Stimulated activated CD4-positive, alpha-beta T cell treated with anti-CD3 and anti-CD28 coated beads, TNF-alpha, amount 100 ng/mL, for 48 hours (primary cell): ENCODE data around the gene MDC1.

ENCODE experiments used
- DNase-seq, 3 donors: peaks; one replicate each; pipeline ENCODE4 v3.0.0-alpha.2; 2020; ENCODE audit warnings: low read depth in 3 of 3

MDC1 gene

DNA sequence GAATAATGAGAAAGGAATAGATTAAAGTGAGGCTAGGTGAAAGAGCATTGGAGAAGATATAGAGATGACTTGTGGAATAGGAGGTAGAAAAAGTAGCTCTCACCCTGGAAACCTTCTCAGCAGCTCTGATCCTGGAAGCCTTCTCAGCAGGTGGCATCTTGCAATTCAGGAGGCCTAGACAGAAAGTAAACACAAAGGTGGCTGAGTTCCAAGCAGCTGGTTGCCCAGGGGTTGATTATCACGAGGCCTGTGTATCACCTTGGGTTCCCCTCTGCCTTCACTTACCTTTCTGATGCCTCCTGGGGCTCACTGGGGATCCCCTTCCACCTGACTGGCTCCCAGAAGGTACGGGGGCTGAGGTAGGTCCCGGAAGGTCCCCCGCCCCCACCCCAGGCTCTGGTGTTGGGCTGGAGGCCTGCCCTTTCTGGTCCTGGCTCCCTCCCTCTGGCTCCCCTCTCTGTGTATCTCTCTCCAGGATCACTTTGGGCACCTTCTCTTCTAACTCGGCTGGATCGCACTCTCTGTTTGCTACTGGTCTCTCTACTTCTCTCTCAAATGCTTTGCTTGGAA is 9.7 kb downstream of the MDC1 start:
- no peak for DNase-seq

DNA sequence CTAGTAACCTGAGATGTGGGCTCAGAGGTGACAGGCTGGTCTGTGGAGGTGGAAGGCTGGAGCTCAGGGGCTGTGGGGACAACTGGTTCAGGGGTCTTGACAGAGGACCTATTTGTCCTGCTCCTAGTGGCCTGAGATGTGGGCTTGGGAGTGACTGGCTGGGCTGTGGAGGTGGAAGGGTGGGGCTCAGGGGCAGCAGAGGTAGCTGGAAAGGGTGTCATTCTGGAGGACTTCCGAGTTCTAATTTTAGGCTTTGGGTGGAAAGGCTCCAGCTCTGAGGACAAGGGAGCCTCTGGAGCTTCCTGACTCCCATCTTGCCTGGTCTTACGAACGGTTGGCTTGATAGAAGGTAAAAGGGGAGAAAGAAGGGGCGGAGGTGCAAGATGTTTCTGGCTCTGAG is 11.5 kb downstream of the MDC1 start:
- DNase-seq, result no peak

DNA sequence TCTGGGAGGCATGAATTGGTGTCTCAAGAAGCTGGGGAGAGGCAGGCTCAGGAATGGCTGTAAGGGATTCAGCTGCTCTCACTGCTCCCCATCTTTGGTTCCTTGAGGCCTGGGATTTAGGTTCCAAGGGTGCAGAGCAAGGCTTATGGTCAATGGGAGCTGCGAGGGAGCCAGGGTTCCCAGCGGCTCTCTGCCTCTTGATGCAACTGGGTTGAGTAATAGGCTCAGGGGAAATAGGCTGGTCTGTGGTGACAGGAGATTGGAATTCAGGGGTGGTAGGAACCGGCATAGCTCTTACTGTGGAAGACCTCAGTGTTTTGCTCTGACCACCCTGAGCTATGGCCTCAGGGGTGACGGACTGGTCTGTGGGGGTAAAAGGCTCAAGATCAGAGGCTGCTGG is 13.3 kb downstream of the MDC1 start:
- DNase-seq, result no peak

DNA sequence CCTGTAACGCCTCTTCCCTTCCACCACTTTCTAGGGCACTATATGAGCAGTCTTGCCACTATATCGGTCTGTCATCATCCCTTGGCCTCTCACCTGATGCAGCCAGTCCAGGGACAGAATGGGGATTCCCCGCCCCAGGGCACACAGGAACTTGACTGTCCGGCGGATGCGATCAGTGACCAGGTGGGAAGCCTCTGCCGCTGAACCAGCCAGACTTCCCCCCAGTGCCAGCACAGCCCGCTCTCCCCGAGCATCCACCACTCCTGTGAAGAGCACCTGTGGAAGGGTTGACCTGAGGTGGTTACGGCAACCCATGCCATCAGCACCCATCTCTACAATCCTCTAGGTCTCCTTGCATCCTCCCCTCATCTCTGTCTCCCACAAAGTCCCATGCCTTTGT is 14.1 kb downstream of the MDC1 start:
- DNase-seq, result no peak

DNA sequence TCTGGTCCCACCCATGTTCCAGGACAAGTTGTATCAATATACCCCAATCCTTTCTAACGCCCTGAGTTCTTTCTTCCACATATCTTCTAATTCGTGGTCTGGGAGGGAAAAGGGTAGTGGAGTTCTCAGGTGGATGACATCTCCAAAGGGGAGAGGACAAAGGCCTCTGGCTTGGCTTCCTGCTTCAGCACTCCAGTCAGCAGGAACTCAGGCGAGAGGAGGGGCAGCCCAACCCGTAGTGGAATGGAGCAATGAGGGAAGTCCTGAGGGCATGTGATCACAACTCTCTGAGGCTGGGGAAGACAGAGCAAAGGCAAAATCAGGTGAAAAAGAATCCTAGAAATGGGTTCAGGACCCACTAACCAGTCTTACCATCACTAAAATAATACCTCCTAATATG is 16.7 kb downstream of the MDC1 start:
- DNase-seq, result no peak

DNA sequence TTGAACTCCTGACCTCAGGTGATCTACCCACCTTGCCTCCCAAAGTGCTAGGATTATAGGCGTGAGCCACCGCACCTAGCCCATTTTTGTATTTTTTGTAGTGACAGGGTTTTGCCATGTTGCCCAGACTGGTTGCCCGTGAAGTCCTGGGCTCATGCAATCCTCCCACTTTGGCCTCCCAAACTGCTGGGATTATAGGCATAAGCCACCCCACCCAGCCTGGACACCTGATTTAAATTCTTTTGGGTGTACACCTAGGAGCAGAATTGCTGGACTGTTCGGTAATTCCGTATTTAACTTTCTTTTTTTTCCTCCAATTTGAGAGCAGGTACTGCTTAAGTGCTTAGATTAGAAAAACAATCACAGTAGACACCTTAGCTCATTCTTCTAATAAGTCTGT is 20.6 kb downstream of the MDC1 start:
- no peak for DNase-seq

DNA sequence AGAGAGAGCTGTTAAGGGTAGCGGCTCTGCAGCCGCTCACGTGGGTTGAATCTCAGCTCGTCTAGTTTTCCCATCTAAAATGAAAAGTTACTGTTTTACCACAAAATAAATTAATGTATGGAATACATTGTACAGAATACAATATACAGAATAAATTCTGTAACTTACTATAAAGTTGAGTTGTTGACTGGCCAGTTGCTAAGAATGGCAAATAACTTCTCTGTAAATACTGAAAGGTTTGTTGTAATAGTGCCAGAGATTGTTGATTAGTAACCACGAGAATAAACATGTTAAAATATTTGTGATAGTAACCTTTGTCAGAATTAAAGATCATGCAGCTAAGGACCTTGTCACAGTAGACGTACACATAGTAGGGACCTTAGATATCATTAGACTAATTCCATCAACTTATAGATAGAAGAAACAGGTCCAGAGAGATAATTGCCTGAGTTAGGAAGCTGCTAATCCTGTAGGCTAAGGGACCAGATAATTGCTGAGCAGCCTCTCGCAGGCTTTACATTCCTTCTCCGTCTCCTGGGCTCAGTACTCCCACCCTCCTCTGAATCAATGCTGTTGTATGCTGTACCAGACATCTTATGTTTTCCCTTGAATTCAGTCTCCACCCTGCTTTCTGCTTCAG is 25.8 kb downstream of the MDC1 start:
- no peak for DNase-seq

DNA sequence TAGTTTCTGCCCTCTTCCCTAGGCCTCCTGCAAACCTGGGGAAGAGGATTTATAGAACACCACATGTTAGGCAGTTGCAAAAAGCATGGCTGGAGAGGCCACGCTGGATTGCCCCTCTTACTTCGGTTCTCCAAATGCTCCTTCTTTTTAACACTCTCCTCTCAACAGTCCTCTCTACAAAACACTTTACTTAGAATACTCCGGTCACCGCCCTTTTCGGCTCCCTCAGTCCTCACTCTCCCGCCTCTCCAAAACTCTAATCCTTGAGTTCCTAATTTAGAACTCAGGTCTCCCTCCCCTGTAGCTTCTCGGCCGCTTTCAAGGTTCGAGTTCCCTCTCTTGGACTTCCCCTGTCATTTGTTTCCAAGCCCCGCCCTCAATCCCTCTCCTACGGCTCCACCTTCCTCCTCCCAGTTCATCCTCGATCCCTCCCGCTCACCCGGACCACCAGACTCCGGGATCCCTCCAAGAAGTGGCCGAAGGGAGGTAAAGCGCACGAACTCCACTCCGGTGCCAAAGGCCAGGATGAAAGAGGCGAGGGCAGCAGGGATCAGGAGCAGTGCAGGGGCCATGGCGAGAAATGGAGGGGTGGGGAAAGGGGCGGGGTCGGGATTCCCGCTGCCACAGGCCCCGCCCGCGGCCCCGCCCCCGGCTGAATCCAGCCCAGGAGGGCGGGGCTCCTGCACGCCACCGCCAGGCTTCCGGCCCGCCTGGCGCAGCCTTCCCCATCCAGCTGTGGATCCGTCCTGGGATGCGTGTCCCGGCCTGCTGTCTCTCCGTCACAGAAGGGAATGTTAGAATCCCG is 26.5 kb downstream of the MDC1 start, which contains the start of gene NRM:
Gene NRM (minus strand): TSS at position 582 of the 805 bp plus-strand sequence. CDS start 10 bp downstream, at position 572.
- peak; percentile 52 to 90 (median 64) for DNase-seq

DNA sequence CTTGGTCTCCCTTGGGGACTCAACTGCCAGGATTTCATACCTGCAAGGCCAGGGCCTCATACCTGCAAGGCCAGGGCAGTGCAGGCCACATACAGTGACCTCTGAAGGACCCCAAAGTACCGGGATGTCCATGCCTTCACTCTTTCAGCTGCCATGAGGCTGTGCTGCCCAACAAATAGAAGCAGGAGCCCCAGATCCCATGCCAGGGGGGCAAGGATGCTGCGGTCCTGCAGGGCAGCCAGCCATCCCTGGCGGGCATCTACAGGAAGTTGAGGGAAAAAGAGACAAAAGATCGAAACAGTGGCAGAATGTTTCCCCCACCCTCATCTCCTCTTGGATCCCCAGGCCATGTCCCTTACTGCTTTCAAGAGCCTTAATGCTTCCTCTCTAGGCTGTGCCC is 27.1 kb downstream of the MDC1 start:
- no peak for DNase-seq

DNA sequence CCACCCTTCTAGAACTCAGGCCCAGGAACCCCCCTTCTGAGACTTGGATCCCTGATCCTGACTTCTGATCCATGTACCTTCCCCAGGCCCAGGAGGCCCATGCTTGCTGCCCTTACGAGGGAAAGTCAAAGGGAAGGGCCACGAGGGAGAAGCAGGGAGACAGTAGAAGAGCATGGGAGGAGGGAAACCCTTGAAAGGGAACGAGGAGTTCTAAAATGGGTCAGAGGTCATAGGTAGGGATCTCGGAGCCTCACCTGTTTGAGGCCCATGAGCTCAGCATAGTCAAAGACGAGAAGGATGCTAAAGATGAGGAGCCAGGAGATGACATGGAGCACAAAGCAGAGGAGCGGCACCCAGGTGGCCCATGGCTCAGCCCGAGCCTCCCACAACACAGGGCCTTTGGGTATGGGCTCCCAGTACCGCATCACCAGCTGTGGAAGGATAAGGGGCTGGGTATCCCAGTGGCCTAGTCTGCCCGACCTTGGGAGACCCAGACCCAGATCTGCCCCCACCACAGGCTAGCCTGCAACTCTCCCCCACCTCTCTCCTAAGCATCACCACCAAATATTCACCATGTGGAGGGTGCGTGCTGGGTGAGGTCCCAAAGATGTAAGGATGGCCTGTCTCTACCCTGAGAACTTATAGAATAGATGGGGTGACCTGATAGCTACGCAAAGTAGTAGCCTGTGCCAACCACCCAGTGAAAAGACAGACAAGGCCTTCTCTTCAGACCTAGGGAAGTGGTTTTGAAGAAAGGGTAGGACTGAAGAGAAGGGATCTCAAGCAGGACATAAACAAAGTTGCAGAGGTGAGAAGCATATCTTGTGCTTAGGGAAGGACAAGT is 27.8 kb downstream of the MDC1 start:
- no peak for DNase-seq

DNA sequence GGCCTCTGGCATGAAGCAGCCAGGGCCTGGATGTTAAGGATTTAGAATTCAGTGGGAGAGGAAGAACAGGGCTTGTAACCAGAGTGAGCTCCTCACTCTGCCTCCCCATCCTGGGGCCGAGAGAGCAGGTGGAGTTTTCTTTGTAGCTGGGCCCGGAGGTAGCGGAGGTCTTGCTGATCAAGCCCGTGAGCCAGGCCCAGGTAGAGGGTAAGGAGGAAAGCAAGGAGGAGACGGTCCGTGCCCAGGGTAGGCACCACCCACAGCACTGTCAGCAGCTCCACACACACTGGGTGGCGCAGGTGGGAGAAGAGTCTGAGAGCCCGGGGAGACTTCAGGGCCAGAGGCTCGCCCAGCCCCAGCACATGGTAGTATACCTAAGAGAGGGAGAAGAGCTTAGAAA is 28.5 kb downstream of the MDC1 start:
- DNase-seq, result no peak

DNA sequence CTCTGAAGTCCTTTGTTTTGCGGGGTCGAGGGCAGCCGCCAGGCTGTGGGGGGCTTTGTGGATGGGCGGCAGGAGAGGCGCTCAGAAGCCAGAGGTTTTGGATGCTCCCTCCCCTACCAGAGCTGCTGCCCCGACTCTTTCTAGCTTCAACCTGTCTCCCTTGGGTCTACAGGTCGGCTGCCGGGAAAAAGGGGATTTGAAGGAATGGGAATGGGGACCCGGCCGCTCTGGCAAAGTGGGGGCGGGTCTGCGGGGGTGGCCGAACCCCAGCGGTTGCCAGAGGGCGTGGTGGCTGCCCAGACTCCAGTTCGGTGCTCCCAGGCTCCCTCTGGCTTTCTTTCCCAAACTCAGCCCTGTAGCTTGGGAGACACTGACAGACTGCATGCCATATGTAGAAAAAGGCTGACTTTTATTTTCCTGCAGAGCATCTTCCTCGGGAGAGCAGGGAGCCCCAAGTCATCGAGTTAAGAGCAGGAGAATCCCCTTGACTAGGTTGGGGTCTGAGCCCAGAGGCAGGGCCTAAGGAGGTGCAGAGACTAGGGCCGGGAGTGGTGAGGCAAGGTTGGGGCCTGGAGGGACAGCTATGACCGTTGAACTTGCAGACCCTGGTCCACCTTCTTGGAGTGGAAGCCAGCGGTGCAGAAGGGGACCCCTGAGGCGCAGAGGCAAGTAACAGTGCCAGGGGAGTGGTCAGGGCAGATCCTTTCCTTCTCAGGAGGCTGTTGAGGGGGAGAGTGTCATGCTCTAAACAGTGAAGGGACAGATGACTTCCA is 29.2 kb downstream of the MDC1 start:
- no peak for DNase-seq

DNA sequence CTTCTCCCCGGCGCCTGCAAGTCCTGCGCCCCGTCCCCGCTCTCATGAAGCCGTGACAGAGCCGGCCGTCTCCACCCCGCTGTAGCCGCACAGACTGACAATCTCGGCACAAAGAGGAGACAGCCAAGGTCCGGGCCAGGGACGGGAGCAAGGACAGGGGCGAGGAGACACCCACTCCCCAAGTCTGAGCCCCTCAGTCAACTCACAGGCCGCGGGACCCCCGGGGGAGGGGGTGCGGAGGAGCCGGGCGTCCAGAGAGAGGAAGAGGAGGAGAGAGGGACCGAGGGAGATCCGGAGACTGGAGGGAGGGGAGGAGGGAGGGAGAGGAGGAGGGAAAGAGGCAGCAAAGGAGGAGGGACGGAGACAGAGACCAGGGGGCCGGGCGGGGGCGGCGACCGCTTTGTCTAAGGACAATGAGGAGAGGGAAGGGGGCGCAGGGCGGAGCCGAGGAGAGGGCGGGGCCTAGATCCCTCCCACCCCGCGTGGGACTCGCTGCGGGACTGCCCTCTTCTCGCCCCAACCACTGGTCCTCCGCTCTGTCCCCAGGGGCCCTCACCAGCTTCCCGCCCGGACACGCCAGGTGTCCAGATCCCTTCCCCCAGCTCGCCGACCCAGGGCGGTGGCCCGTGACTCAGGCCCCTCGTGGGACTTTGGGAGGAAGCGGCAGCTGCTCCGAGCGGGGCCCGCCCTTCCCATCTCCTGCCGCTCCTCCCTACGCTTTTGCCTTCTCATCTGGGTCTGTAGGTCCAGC is 30.0 kb downstream of the MDC1 start:
- peak; percentile 71 to 86 (median 79) for DNase-seq

DNA sequence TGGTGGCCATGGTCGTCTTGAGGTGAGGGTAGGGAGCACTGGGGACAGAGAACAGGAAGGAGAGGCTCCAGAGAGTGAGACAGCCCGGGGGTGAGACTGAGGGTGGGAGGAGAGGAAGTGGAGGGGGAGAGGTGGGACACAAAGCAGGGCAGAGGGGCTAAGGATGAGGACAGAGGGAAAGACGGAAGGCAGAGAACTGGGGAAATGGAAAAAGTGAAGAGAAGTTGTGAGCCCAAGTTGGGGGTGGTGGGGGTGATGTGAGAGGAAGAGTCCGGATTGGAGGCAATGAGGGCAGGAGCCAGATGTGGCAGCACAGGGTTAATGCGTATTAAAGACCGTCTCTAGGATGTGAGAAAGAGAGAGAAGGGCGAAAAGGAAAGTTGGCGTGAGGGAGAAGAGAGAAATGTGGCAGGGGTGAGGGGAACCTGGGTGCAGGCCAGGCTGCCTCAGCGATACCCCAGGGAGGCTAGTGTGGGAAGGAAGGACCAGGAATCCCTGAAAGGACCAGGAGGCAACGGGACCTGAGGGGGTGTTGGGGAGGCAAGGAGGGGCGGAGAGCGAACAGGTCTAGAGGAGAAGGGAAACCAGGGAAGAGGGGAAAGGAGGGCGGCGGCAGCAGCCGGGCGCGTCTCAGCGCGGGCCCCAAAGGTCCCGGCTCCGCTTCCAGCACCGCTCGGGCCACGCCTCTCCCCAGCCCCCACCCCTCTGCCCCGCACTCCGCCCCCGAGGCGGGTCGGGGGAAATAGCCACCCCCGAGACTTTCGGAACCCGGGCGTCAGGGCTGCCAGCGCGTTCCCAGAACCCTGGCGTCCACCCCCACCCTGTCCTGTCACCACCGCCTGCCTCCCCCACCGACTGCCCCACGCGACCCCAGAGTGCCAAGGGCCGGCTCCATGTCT is 30.8 kb downstream of the MDC1 start, which contains the start of gene PPP1R18:
Gene PPP1R18 (minus strand): TSS at position 637 of the 899 bp plus-strand sequence. CDS start 627 bp downstream, at position 10.
- peak; percentile 73 to 79 (median 73) for DNase-seq

DNA sequence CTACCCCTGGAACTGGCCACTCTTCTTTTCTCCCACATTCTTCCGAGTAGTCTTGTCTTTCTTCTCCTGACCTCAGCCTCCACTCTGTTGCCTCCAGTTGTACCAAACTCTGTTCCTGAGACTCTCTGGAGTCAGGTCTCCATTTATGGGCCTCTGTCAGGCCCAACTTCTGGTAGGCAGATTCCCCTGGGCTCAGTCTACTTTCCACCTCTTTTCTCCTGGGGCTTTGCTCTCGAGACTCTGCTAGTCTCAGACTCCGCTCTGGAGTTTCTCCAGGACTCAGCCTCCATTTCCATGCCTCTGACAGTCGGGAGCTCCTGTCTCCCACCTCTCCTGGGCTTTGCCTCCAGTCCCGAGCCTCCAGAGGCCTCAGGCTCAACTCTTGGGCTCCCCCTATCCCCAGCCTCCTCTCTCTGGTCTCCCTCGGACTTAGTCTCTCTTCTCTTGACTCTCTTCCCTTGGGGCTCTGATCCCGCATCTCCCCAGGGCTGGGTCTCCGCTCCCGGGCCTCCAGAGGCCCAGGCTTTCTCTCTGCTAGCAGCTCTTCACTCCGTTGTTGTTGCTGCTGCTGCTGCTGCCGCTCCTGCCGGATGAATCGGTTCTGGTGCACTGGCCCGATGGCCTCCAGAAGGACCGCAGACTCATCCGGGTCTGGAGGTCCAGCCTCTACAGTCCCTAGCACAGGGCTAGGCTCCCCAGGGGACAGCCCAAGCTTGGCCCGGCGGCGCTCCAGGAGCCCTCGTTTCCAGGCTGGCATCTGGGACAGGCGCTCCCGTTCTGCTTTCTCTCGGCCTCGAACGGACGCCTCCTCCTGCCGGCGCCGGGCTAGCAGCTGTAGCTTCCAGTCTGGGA is 31.7 kb downstream of the MDC1 start:
- no peak for DNase-seq

DNA sequence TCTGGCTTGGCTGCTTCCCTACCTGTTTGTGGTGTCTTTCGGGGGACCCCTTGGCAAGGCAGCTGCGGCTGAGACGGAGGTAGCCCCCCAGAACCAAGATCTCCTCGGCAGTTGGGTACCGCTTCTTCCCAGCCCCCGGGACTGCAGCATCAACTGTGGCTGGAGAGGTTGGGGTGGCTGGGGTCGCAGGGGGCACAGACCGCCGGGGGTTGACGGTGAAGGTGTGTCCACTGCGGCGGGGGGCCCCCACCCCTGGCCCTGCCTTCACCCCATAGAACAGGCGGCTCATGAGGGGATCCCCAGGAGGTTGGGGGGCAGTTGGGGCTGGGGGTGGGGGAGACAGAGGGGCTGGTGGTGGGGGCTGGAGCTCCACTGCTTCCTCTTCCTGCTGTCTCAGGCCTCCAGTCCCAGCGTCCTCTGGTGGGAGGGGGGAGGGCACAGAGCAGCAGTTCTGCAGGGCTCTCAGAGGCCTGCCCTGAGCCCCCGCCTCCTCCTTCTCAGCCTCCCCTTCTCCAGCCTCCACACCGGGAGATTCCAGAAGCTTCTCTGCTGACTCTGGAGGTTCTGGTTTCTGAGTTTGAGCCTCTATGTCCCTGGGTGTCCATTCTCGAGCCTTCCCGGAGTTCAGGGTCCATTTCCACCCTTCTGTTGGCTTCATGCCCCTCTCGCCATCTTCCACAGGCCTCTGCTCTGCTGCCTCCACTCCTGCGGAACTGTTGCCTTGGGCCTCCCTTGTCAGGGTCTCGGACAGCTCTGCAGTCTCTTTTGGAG is 32.5 kb downstream of the MDC1 start:
- DNase-seq, result peak in 1 of 3 donors; percentile 36

DNA sequence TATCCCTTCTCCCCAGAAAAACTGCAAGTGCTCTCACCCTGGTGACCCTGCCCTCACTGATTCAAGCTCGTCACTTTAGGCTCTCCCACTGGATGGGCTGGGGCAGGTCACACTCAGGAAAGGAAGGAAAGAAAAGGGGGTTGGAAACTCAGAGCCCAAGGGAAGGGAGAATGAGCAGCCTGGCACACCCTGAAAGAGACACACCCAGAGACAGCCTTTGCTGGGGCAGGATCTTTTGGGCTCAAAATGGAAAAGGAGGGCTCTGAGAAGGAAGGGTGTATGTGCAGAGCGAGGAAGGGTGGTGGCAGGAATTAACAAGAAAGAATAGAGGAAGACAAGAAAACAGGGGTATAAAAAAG is 33.1 kb downstream of the MDC1 start:
- no peak for DNase-seq
